ENCODE data around the gene PCSK1.
A peak's percentile ranks its signal among the peaks of the same experiment; 100 is the strongest.

The PCSK1 gene

GRCh38 chr5:96476654-96477053 is 43.6 kb upstream of the PCSK1 start:
- no peak overlapping the region for H4K91ac ChIP-seq (ENCODE audit: low read length)
- WGBS, result 13% methylated on average over 2 of the region's 3 CpGs

GRCh38 chr5:96474073-96474472 is 41.0 kb upstream of the PCSK1 start:
- Histone ChIP-seq H2BK5ac (ENCODE audit: low read depth, low read length, poor library complexity, severe bottlenecking) (no peak overlapping the region), H3K27me3 (ENCODE audit: control insufficient read depth in 1 of 2, insufficient read depth in 1 of 2, low read length in 2 of 2) (no peaks in the 10 kb centered on the region), H4K8ac (ENCODE audit: low read length) (no peak overlapping the region), H3K4me1 (ENCODE audit: control insufficient read depth, insufficient read depth, low read depth, low read length) (no peaks in the 10 kb centered on the region), H3K27ac (ENCODE audit: low read length, poor library complexity, severe bottlenecking) (no peak overlapping the region), H3K36me3 (ENCODE audit: control insufficient read depth in 1 of 2, insufficient read depth in 2 of 2, low read depth in 1 of 2, low read length in 2 of 2) (no peaks in the 10 kb centered on the region), H3K4ac (ENCODE audit: low read depth in 1 of 2, low read length in 2 of 2) (no peak overlapping the region), H3K14ac (ENCODE audit: low read length in 2 of 2) (no peak overlapping the region), H2BK15ac (ENCODE audit: low read depth, poor library complexity, severe bottlenecking) (no peak overlapping the region), H2BK120ac (ENCODE audit: low read depth, low read length) (no peak overlapping the region), H3K18ac (ENCODE audit: low read depth in 1 of 2, low read length in 2 of 2) (no peak overlapping the region), H2AK5ac (ENCODE audit: low read length, severe bottlenecking) (no peak overlapping the region), H4K91ac (ENCODE audit: low read length) (no peak overlapping the region), H3K4me2 (ENCODE audit: low read length, poor library complexity, severe bottlenecking) (no peak overlapping the region), H2BK12ac (ENCODE audit: low read length in 2 of 2) (no peak overlapping the region), H3K9ac (ENCODE audit: low read length) (no peak overlapping the region), H3K9me3 (ENCODE audit: control insufficient read depth, low read length) (no peaks in the 10 kb centered on the region), H3K4me3 (ENCODE audit: insufficient read depth in 1 of 2, low read depth in 1 of 2, low read length in 2 of 2) (no peak overlapping the region), H2AFZ (ENCODE audit: low read depth, low read length) (no peak overlapping the region), H3K79me1 (replicated peaks; ENCODE audit: low read length, poor library complexity, severe bottlenecking) (no peaks in the 10 kb centered on the region), H3K23ac (ENCODE audit: low read length in 2 of 2) (no peak overlapping the region)
- WGBS, result 83% methylated on average over 3 of the region's 4 CpGs
- DNase-seq, result no peak

More at GRCh38 chr5:96476654-96477053, 43.6 kb upstream of the PCSK1 start:
- Histone ChIP-seq H3K27ac (ENCODE audit: low read length, poor library complexity, severe bottlenecking) (no peak overlapping the region), H3K4me1 (ENCODE audit: control insufficient read depth, insufficient read depth, low read depth, low read length) (no peaks in the 10 kb centered on the region), H3K9me3 (ENCODE audit: control insufficient read depth, low read length) (no peaks in the 10 kb centered on the region), H3K4ac (ENCODE audit: low read depth in 1 of 2, low read length in 2 of 2) (no peak overlapping the region), H2BK12ac (ENCODE audit: low read length in 2 of 2) (no peak overlapping the region), H3K4me2 (ENCODE audit: low read length, poor library complexity, severe bottlenecking) (no peak overlapping the region), H2BK120ac (ENCODE audit: low read depth, low read length) (no peak overlapping the region), H3K9ac (ENCODE audit: low read length) (no peak overlapping the region), H2BK5ac (ENCODE audit: low read depth, low read length, poor library complexity, severe bottlenecking) (no peak overlapping the region), H3K18ac (ENCODE audit: low read depth in 1 of 2, low read length in 2 of 2) (no peak overlapping the region), H3K14ac (ENCODE audit: low read length in 2 of 2) (no peak overlapping the region), H2AK5ac (ENCODE audit: low read length, severe bottlenecking) (no peak overlapping the region), H2BK15ac (ENCODE audit: low read depth, poor library complexity, severe bottlenecking) (no peak overlapping the region), H2AFZ (ENCODE audit: low read depth, low read length) (no peak overlapping the region), H3K4me3 (ENCODE audit: insufficient read depth in 1 of 2, low read depth in 1 of 2, low read length in 2 of 2) (no peak overlapping the region), H3K79me1 (replicated peaks; ENCODE audit: low read length, poor library complexity, severe bottlenecking) (no peaks in the 10 kb centered on the region), H3K36me3 (ENCODE audit: control insufficient read depth in 1 of 2, insufficient read depth in 2 of 2, low read depth in 1 of 2, low read length in 2 of 2) (no peaks in the 10 kb centered on the region), H3K23ac (ENCODE audit: low read length in 2 of 2) (no peak overlapping the region), H3K27me3 (ENCODE audit: control insufficient read depth in 1 of 2, insufficient read depth in 1 of 2, low read length in 2 of 2) (no peaks in the 10 kb centered on the region), H4K8ac (ENCODE audit: low read length) (no peak overlapping the region)
- DNase-seq, result peak; percentile 46

GRCh38 chr5:96473155-96473554 is 40.1 kb upstream of the PCSK1 start:
- H3K14ac ChIP-seq (ENCODE audit: low read length in 2 of 2), result no peak overlapping the region
- no peak overlapping the region for H3K4me3 ChIP-seq (ENCODE audit: insufficient read depth in 1 of 2, low read depth in 1 of 2, low read length in 2 of 2)
- 20% methylated on average over 1 of the region's 1 CpG for WGBS
- H2BK15ac ChIP-seq (ENCODE audit: low read depth, poor library complexity, severe bottlenecking), result no peak overlapping the region
- H3K9ac ChIP-seq (ENCODE audit: low read length), result no peak overlapping the region
- no peak overlapping the region for H2AFZ ChIP-seq (ENCODE audit: low read depth, low read length)
- no peak overlapping the region for H3K4ac ChIP-seq (ENCODE audit: low read depth in 1 of 2, low read length in 2 of 2)
- H3K23ac ChIP-seq (ENCODE audit: low read length in 2 of 2), result no peak overlapping the region
- H3K36me3 ChIP-seq (ENCODE audit: control insufficient read depth in 1 of 2, insufficient read depth in 2 of 2, low read depth in 1 of 2, low read length in 2 of 2), result no peaks in the 10 kb centered on the region
- no peak overlapping the region for H2BK12ac ChIP-seq (ENCODE audit: low read length in 2 of 2)
- no peaks in the 10 kb centered on the region for H3K27me3 ChIP-seq (ENCODE audit: control insufficient read depth in 1 of 2, insufficient read depth in 1 of 2, low read length in 2 of 2)
- H4K8ac ChIP-seq (ENCODE audit: low read length), result no peak overlapping the region
- no peaks in the 10 kb centered on the region for H3K9me3 ChIP-seq (ENCODE audit: control insufficient read depth, low read length)
- no peak overlapping the region for H3K27ac ChIP-seq (ENCODE audit: low read length, poor library complexity, severe bottlenecking)
- H3K4me2 ChIP-seq (ENCODE audit: low read length, poor library complexity, severe bottlenecking), result no peak overlapping the region
- no peak overlapping the region for H3K18ac ChIP-seq (ENCODE audit: low read depth in 1 of 2, low read length in 2 of 2)
- no peak for DNase-seq
- H2BK120ac ChIP-seq (ENCODE audit: low read depth, low read length), result no peak overlapping the region
- H2AK5ac ChIP-seq (ENCODE audit: low read length, severe bottlenecking), result no peak overlapping the region
- H3K4me1 ChIP-seq (ENCODE audit: control insufficient read depth, insufficient read depth, low read depth, low read length), result no peaks in the 10 kb centered on the region
- H2BK5ac ChIP-seq (ENCODE audit: low read depth, low read length, poor library complexity, severe bottlenecking), result no peak overlapping the region
- no peaks in the 10 kb centered on the region for H3K79me1 ChIP-seq (replicated peaks; ENCODE audit: low read length, poor library complexity, severe bottlenecking)
- H4K91ac ChIP-seq (ENCODE audit: low read length), result no peak overlapping the region

GRCh38 chr5:96470785-96471184 is 37.7 kb upstream of the PCSK1 start:
- no peaks in the 10 kb centered on the region for H3K9me3 ChIP-seq (ENCODE audit: control insufficient read depth, low read length)
- H2BK12ac ChIP-seq (ENCODE audit: low read length in 2 of 2), result no peak overlapping the region
- no peaks in the 10 kb centered on the region for H3K4me1 ChIP-seq (ENCODE audit: control insufficient read depth, insufficient read depth, low read depth, low read length)
- no peak overlapping the region for H2BK15ac ChIP-seq (ENCODE audit: low read depth, poor library complexity, severe bottlenecking)
- H2BK120ac ChIP-seq (ENCODE audit: low read depth, low read length), result no peak overlapping the region
- WGBS, result no CpG with 5 or more reads among the region's 1 CpG
- no peak overlapping the region for H2AK5ac ChIP-seq (ENCODE audit: low read length, severe bottlenecking)
- no peak overlapping the region for H4K91ac ChIP-seq (ENCODE audit: low read length)
- H3K36me3 ChIP-seq (ENCODE audit: control insufficient read depth in 1 of 2, insufficient read depth in 2 of 2, low read depth in 1 of 2, low read length in 2 of 2), result no peaks in the 10 kb centered on the region
- H3K4ac ChIP-seq (ENCODE audit: low read depth in 1 of 2, low read length in 2 of 2), result no peak overlapping the region
- no peak overlapping the region for H3K14ac ChIP-seq (ENCODE audit: low read length in 2 of 2)
- H2BK5ac ChIP-seq (ENCODE audit: low read depth, low read length, poor library complexity, severe bottlenecking), result no peak overlapping the region
- H3K27ac ChIP-seq (ENCODE audit: low read length, poor library complexity, severe bottlenecking), result no peak overlapping the region
- H2AFZ ChIP-seq (ENCODE audit: low read depth, low read length), result no peak overlapping the region
- no peak overlapping the region for H3K4me2 ChIP-seq (ENCODE audit: low read length, poor library complexity, severe bottlenecking)
- H3K79me1 ChIP-seq (replicated peaks; ENCODE audit: low read length, poor library complexity, severe bottlenecking), result no peaks in the 10 kb centered on the region
- no peak overlapping the region for H4K8ac ChIP-seq (ENCODE audit: low read length)
- H3K4me3 ChIP-seq (ENCODE audit: insufficient read depth in 1 of 2, low read depth in 1 of 2, low read length in 2 of 2), result no peak overlapping the region
- no peak overlapping the region for H3K18ac ChIP-seq (ENCODE audit: low read depth in 1 of 2, low read length in 2 of 2)
- H3K23ac ChIP-seq (ENCODE audit: low read length in 2 of 2), result no peak overlapping the region
- no peaks in the 10 kb centered on the region for H3K27me3 ChIP-seq (ENCODE audit: control insufficient read depth in 1 of 2, insufficient read depth in 1 of 2, low read length in 2 of 2)
- DNase-seq, result no peak
- no peak overlapping the region for H3K9ac ChIP-seq (ENCODE audit: low read length)

All from mesenchymal stem cell (in vitro differentiated cells and primary cell).